NCI-H460 (cell line): Measurements from ENCODE around the gene TTC9B. TPM values are rescaled to one million over a fixed set of nuclear protein-coding genes. Genes with fewer than 3 reads are reported as not detected.

Experiments
- DNase-seq: peaks from one replicate; pipeline ENCODE4 v3.0.0-alpha.2; 2016; ENCODE audit warnings: low read depth; ENCODE audit errors: extremely low read depth
- polyA plus RNA-seq: library from polyadenylated mRNA; depleted of rRNA; stranded (reverse); fragments of >200 nt; gene quantifications from 2 replicates; pipeline ENCODE4 v1.2.3, GENCODE V29; 2014; cell fraction: nucleus; rRNA removed
- total RNA-seq: library from RNA; depleted of rRNA; stranded (reverse); fragments of >200 nt; shearing (Covaris generic); gene quantifications from 2 replicates; pipeline ENCODE4 v1.2.3, GENCODE V29; 2014; rRNA removed

Gene TTC9B
- not detected in 2 replicates for total RNA-seq
- not detected in 2 replicates for polyA plus RNA-seq

DNA sequence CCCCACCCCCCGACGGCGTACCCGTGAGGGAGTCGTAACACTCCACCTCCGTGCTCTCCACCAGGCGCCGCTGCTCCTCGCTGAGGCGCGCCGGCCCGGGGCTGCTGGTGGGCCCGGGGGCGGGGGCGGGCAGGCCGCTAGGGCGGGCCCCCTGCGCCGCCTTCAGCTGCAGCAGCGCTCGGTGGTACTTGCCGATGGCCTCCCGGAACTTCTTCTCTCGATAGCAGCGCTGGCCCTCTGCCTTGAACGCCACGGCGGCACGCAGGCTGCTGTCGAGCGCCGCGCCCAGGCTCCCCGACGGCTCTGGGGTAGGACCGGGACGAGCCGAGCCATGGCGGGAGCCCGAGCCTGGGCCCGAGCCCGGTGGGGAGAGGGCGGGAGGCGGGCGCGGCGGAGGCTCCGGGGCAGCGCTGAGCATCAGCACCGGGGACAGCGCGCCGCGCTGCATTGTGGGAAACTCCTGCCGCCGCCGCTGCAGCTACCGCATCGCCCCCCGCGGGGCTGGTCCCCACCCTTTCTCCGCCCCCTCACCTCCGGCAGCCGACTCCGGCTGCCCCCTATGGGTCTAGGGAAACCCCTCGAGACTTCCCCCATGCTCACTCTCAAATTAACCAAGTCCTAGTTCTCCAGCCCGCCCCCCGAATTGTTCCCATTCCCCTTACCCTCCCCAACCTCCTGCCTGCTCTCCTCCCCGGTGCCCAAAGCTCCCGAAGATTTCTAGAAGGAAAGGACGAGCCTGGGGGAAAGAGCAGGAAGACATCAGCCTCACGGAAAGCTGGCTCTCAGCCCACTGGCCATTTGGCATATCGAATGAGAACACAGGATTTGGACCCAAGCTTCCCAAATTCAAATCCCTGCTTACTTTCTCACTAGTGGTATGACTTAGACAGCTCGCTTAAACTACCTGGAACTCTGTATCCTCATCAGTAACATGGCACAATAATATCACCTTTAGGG is at the start of gene TTC9B:
Gene TTC9B, minus strand, starts transcription at position 451 of the 957 bp plus-strand sequence. Its CDS starts 3 bp downstream, at position 448.
- DNase-seq: no peak

DNA sequence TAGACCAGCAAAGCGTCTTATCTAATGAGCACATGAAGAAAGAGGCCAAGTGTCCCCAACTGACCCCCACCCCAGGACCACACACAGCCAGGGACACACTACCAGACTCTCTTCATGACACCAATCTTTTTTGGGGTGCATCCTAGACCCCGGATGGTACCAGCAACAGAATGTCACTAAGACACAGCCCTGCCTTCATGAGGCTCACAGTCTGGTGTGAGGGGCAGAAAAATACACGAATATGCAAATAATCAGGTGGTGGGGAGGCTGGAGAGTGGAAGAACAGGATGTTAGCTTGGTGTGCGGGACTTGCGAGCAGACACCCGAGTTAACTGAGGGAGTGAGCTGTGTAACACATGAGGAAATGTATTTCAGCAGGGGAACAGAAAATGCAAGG is 49.4 kb upstream of the TTC9B start:
- no peak for DNase-seq

DNA sequence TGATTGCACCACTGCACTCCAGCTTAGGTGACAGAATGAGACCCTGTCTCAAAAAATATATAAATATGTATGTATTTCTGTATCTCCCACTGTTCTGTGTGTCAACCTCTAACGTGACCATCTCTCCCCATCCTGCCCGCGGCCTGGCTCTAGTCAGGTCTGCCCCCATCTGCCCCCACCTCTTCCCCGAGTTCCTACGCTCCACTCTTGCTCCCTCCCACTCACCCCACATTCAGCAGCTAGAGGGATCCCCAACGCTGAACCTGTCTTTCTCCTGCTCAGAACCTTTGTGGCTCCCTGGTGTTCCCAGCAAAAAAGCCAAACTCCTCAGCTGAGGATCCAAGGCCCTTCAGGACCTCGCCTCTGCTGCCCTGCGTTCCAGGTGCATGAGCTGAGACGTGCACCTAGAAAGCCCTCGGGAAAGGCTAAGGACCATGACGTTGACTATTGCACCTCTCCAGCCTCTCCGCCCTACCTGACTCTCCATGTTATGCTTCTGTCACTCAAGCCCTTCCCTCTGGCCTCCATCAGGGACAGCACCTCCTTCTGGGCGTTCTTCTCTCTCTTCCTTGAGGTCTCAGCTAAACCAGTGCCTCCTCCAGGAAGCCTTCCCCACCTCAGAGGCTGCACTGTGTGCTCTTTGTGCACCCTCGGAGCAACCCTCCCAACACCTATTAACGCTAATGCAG is 48.9 kb upstream of the TTC9B start:
- DNase-seq: no peak

DNA sequence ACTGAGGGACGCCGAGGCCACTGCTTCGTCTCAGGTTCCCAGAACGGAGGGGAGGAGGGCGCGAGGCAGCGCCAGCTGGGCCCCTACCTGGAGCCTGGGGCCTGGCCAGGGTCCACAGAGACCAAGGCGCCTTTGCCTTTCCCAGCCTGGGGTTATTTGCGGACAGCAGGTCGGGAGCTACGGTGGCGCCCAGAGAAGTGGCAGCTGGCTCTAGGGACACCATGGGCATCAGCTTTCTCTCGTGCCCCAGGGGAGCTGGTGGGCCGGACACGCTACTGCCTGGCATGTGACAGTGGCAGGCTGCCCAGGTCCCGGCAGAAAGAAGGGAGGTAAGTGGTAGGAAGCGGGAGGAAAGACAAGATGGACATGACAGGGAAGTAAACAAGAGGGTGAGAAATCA is 47.9 kb upstream of the TTC9B start:
- no peak for DNase-seq

DNA sequence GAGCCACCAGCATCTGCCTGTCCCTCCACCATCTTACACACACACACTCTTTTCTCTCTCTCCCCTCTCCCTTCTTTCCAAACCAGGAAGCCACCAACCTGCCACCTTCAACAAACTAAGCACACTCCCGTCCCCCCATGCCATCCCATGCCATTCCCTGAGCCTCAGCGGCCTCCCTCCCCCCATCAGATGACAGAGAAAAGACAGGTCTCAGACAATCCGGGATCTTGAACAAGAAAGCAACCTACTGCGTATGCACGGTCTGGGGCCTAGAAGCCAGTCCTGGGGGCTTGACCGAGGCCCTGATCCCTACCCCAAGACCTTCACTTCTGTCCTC is 47.5 kb upstream of the TTC9B start:
- DNase-seq: no peak

DNA sequence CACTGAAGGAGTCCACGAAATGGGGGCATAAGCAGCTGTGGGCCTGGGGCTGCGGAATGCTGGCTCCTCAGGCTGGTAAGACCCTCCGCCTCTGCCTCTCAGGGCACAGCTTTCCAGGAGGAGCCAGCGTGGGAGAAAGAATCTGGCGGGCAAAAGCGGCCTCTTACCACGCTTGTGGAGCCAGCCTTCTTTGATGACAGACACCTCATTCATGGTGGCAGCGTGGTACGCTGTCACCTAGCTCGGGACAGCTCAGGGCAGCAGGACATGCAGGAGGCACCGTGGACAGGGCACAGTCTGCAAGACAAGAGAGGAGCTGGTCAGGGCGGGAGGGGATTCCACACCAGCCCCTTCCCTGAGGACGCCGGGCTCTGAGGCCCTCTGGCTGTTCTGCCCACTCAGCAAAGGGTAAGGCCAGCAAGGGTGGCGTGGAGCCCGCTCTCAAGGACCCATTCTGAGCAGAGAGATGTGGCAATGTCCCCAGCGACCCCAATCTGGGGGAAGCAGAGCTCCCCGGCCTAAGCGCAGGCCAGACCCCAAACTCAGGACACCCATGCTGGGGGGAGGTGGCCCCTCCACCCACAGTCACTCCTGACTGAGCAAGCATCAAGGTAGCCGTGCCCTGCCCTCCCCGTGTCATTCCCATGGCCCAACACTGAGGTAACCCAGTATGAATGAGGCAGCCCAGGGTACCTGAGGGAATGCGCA is 47.0 kb upstream of the TTC9B start:
- no peak for DNase-seq

DNA sequence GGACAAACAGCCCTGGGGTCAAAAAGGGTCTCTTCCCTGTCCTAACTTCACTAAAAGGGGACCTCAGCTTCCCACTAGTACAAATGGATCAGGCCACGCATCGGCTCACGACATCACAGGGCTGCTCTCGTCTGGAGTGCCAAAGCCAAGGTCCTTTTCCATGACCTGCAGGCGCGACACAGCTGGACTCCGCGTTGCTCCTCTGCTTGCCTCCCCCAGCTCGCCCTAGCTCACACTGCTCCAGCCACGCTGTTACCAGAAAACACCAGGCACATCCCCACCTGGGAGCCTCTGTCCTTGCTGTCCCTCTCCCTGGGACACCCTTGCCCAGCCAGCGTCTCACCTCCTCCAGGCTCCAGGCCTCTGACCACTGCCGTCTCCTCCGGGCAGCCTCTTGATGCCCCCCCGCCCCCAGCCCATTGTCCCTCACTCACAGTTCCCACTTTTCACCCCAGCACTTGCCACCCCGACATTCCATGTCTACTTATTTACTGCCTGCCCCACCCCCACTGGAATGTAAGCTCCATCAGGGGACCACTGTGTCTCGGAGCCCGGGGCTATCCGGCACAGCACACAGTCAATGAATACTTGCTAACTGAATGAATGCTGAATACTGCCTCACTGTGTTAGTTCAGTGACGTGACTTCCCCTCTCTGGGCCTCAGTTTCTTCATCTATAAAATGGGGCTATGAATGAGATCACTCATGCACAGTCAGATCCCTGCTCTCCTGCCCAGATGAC is 46.3 kb upstream of the TTC9B start:
- DNase-seq: no peak

DNA sequence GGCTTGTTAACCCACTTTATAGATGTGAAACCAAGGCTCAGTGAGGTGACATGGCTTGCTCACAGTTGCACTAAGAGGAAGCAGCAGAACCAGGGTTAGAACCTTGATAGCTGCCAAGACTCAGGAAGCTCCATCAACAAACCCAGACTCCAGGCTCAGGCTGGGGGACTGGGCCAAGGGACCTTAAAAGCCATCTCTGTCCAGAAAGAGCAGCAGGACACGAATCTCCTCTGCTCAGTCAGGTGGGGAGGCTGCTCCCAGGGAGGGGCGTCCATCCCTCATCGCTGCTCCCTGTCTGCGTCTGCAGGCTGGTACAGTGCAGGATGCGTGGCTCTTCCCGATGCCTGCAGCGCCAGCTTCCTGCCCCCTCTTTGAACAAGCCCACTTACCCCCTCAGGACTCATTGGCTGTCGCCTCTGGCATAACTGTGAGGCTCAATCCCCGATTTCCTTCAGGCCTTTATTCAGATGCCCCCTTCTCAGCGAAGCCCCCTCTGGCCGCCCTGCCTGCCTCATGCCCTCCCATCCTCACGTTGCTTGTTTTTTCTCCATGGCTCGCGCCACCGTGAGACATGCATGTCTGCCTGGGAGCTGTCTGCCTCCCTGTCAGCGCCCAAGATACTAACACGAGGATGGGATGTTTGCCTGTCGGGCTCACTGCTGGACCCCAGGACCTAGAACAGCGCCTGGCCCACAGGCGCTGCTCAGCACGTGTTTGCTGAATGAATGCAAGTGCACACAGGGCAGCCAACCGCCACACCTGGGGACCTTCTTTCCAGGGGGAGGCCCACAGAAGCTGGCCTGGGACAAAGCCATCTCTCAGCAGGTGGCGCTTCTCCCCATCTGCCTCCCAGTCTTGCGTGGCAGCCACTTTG is 45.5 kb upstream of the TTC9B start:
- DNase-seq: no peak

DNA sequence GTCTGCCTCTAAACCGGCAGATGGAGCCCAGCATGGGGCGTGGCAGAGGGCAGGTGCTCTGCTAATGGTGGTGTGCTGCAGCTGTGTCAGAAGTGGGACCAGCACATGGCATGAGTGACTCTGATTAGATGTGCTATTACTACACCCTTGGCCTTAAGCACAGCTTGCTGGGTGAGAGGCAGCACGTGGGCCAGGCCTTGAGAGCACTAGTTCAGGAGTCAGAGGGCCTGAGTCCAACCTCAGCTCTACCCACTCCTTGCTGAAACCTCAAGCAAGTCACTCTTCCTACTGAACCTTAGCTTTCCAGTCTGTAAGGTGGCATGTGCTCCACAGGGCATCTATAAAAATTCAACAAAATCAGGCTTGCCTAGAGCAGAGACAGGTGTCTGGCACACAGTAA is 44.2 kb upstream of the TTC9B start:
- no peak for DNase-seq

DNA sequence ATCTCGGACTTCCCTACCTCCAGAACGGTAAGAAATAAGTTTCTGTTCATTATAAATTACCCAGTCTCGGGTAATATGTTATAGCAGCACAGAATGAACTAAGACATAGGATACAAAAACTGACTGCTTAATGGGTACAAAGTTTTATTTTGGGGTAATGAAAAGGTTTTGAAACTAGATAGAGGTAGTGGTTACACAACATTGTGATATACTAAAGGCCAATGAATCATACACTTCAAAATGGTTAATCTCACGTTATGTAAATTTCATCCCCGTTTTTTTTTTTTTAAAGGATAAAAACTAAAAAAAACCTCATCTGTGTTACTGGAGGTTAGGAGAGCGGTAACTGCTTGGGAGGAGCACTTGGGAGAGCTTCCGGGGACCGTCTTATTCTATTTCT is 43.4 kb upstream of the TTC9B start:
- DNase-seq: no peak

DNA sequence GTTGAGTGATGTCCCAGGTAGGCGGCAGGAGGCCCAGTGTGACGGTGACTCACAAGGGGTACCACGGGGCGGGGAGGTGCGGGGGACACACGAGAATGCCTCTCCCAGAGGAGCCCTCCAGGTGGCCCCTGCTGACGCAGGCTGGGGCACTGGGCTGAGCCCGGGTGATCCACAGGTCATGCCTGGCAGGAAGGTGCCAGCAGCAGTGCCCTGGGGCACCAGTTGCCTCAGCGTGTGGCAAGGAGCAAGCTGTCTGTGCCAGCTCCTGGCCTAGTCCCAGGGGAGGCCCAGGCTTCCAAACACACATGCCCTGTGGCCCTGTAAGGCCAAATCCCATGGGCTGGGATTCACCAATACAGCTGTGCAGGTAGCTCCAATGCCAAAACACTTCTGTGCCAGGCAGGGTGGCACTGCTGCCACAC is 38.9 kb upstream of the TTC9B start:
- peak; percentile 0 for DNase-seq

DNA sequence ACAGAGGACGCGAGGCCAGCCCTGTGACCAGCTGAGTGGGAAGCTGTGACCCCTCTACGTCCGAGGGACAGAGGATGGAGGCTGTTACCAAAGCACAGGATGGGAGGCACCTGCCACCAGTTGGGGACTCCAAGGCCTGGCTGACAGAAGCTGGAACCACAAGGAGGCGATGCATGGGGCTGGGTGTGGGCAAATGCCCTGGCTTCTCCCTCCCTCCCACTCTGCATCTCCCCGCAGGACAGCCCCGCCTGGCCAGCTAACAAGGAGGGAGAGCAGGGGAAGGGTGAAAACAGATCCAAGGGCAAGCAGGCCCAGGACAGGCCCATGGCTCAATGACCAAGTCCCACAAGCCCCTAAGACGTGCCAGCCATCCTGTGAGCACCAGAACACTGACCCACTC is 38.3 kb upstream of the TTC9B start:
- DNase-seq: no peak

DNA sequence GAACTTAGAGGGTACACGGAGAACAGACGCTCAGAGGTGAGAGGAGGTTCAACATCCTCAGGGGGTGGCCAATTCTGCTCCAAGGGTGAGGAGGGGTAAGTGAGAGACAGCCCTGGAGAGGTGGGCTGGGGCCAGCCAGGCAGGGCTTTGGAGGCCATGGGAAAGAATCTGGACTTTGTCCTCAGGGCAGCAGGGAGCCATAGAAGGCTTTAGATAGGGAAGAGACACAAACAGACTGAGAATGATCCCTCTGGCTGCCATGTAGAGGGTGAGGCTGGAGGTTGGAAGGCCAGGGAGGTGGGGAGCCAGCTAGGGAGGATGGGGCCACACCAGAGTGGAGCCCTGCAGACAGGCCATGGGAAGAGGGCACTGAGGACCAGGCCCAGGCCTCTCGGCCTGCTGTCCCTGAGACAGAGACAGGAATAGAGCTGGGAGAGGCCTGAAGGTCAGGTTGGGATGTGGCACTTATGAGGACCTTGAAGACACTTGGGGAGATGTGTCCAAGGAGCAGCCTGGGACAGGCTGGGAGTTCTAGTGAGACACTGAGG is 37.5 kb upstream of the TTC9B start:
- DNase-seq: no peak

DNA sequence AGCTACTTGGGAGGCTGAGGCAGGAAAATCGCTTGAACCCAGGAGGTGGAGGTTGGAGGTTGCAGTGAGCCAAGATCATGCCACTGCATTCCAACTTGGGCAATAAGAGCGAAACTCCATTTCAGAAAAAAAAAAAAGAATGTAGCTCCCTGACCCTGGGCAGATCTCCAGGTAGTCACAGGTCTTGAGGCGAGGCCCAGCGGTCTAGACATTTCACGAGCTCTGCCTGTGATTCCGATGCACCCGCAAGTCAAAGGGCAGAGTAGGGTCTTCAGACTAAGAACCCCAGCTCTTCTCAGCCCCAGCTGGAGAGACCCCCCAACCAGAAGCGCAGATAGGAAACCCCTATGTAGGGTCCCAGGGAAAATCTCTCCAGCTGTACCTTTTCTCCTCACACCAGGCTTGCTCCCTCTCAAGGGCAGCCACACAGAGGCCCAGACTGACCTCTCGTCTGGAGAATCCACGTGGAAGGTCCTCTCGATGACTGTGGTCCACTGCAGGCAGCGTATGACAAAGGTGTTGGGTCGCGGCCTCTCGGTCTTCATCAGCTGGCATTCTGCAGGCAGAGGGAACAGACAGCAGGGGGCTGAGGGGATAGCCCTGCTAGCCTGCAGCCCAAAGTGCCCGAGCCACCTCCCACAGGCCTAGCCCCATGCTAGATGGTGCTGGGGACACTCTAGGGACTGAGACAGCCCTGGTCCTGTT is 36.7 kb upstream of the TTC9B start:
- DNase-seq: no peak

DNA sequence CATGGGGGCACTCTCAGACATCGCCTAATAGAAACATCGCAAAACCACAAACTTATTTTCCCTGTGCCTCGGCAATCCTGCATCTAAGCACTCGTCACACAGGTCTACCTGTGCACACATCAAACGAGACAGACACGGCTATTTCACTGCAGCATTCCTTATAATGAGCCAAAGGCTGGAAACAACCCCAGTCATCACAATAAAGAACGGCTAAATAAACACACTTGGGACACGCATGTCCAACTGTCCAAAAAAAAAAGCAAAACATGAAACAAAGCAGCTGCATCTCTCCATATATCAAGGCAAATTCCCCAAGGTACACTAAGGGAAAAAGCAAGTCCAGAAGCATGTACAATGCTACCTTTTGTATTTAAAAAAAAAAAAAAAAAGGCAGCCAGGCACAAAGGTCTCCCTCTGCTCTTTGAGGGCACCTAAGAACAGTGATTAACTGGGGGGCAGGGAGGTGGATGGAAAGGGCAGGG is 35.5 kb upstream of the TTC9B start:
- DNase-seq: no peak

DNA sequence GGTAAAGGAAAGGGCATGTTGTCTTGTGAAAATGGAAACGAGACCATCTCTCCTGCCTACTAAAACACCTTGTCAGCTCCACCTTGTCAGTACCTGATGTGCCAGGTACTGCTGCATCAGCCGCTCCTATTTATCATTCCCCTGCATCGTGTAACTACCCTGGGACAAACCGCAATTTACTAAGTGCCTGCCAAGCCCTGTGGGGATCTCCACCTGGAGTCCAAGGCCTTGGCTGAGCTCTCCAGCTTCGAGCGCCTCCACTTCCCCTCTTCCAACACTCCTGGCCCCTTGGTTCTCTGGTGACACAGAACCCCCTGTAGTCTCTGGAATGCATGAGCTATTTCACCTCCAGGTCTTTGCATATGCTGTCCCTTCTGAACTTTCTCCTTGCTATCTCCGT is 34.2 kb upstream of the TTC9B start:
- no peak for DNase-seq

DNA sequence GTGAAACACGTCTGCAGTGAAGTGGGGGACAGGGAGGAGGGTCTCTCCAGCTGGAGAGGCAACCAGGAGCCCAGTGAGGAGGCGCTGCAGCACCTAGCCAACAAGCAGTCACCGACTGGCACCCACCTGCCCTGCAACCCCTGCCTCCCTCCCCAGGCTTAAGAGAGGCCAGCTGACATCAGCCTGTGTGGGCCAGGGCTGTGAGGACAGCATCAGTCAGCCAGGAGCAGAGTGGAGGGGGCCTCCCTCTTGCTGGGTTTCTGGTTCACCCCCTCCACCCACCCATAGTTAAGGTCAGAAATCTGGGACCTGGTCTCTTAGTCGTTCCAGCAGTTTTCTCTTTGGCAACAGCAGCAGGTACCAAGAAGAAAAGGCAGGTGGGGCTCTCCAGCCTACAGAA is 33.8 kb upstream of the TTC9B start:
- DNase-seq: no peak

DNA sequence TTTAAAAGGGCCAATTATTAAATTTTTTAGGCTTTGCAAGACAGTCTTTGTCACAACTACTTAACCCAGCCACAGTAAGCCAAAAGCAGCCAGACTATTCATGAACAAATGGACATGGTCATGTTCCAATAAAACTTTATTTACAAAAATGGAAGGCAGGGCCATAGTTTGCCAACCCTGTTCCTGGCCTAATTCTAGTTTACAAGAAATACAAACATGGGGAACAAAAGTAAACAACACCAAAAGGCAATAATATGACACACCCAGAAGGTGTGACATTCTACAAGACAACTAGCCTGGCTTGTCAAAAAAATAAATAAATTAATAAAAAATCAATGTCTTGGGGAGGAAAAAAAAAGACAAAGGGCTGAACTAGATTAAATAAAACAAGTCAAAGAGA is 33.1 kb upstream of the TTC9B start:
- no peak for DNase-seq

DNA sequence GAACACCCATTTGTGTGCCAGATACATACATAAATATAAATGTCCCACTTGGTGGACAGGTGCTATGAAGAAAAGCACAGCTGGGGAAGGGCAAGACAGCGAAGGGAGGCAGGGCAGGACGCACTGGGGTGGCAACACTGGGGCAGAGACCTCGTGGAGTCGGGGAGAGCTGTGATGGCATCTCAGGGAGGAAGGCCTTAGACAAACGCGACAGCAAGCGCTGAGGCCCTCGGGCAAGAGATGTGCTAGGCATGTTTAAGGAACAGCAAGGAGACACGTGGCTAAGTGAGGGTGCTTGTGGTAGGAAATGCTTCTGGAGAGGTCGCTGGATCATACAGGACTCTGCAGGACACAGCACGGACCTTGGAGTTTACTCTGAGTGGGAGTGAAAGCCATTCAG is 31.6 kb upstream of the TTC9B start:
- no peak for DNase-seq
